Smooth muscle cell (in vitro differentiated cells): ENCODE measurements around the gene C1QTNF4. TPM values are rescaled to one million over a fixed set of nuclear protein-coding genes. Genes with fewer than 3 reads are reported as not detected.
"Not testable (repeated sequence)": the region's sequence is repeated elsewhere in the genome, so short reads cannot be mapped to it uniquely, and the experiment has no call there.

Experiments used
- DNase-seq: peaks from one replicate; lab custom pipeline; 2025; ENCODE audit not compliant: unreplicated experiment; lab: John Stamatoyannopoulos, UW
- H2AFZ ChIP-seq: fragments of 200-600 bp; sonication (generic); 2 replicates; pipeline ENCODE4 v1.6.0; 2016; ENCODE audit warnings: antibody characterized with exemption, low read depth, mild to moderate bottlenecking
- H3F3A ChIP-seq: fragments of 200-600 bp; sonication (generic); 2 replicates; pipeline ENCODE4 v1.6.0; 2017; ENCODE audit warnings: antibody characterized with exemption, low read depth
- H3K27ac ChIP-seq: fragments of 200-600 bp; sonication (generic); 2 replicates; pipeline ENCODE4 v1.5.1; 2016; ENCODE audit warnings: low read depth, mild to moderate bottlenecking
- H3K27me3 ChIP-seq: fragments of 200-600 bp; sonication (generic); 2 replicates; pipeline ENCODE4 v1.6.1; 2016; ENCODE audit warnings: low read depth, mild to moderate bottlenecking
- H3K36me3 ChIP-seq: fragments of 200-600 bp; sonication (generic); 2 replicates; pipeline ENCODE4 v1.5.1; 2016; ENCODE audit warnings: low read depth
- H3K4me1 ChIP-seq: fragments of 200-600 bp; sonication (generic); 2 replicates; pipeline ENCODE4 v1.5.1; 2016; ENCODE audit warnings: low read depth
- H3K4me2 ChIP-seq: fragments of 200-600 bp; sonication (generic); 2 replicates; pipeline ENCODE4 v1.6.0; 2016; ENCODE audit warnings: mild to moderate bottlenecking
- H3K4me3 ChIP-seq: fragments of 200-600 bp; sonication (generic); 2 replicates; pipeline ENCODE4 v1.5.1; 2016; ENCODE audit warnings: mild to moderate bottlenecking
- H3K79me2 ChIP-seq: fragments of 200-600 bp; sonication (generic); 2 replicates; pipeline ENCODE4 v1.6.0; 2016; ENCODE audit warnings: low read depth, mild to moderate bottlenecking
- H3K9ac ChIP-seq: fragments of 200-600 bp; sonication (generic); 2 replicates; pipeline ENCODE4 v1.6.0; 2016; ENCODE audit warnings: low read depth
- H3K9me3 ChIP-seq: fragments of 200-600 bp; sonication (generic); replicated peaks from 2 replicates; pipeline ENCODE4 v1.5.1; 2016; ENCODE audit warnings: low read depth
- H4K20me1 ChIP-seq: fragments of 200-600 bp; sonication (generic); 2 replicates; pipeline ENCODE4 v1.6.0; 2016; ENCODE audit warnings: low read depth
- CTCF ChIP-seq: fragments of 200-600 bp; sonication (generic); IDR thresholded peaks from 2 replicates; pipeline ENCODE4 v1.5.1; 2017; ENCODE audit warnings: borderline replicate concordance, mild to moderate bottlenecking, antibody characterized with exemption; ENCODE audit not compliant: insufficient read depth, poor library complexity, severe bottlenecking
- WGBS: methylation state at CpG from one replicate; pipeline ENCODE4 v1.1.7; 2016; ENCODE audit warnings: low lambda C conversion rate; 5-methylcytosine and 5-hydroxymethylcytosine counted together
- polyA plus RNA-seq: library from polyadenylated mRNA; unstranded; fragments of >200 nt; fragmentation: Nextera tagmentation; extraction: Ambion mirVana; gene quantifications from 2 replicates; pipeline ENCODE4 v1.2.1, GENCODE V29; 2016
- total RNA-seq: library from RNA; depleted of rRNA; stranded (reverse); fragments of >200 nt; gene quantifications from 2 replicates; pipeline ENCODE4 v1.2.3, GENCODE V29; 2014

C1QTNF4 gene
- total RNA-seq, result 0.09 and 1.3 TPM in 2 replicates
- polyA plus RNA-seq, result 0.48 and 1.0 TPM in 2 replicates

GRCh38 chr11:47593934-47594855 is at the start of gene C1QTNF4:
C1QTNF4 (minus strand) TSS chr11:47594411; CDS start chr11:47590810, 3,601 bp downstream.
- H2AFZ ChIP-seq, result no peak within 1 kb of the TSS
- WGBS, result 4% methylated on average over 35 of the region's 48 CpGs
- H3F3A ChIP-seq, result no peaks in the 10 kb centered on the region
- H3K9ac ChIP-seq, result no peak within 1 kb of the TSS
- no peaks in the 10 kb centered on the region for H4K20me1 ChIP-seq
- peaks cover 12% of the 10 kb centered on the region for H3K4me1 ChIP-seq
- peak within 1 kb of the TSS; percentile 89 for H3K4me2 ChIP-seq
- no peak for TF ChIP-seq CTCF
- H3K79me2 ChIP-seq, result no peaks in the 10 kb centered on the region
- peaks cover 45% of the 10 kb centered on the region for H3K27me3 ChIP-seq
- H3K27ac ChIP-seq, result no peak within 1 kb of the TSS
- DNase-seq, result no peak
- H3K9me3 ChIP-seq, result no peaks in the 10 kb centered on the region
- peak within 1 kb of the TSS; percentile 46 for H3K4me3 ChIP-seq
- H3K36me3 ChIP-seq, result no peaks in the 10 kb centered on the region

GRCh38 chr11:47642099-47642855 is 48.1 kb upstream of the C1QTNF4 start, which contains the start of gene MTCH2:
MTCH2 (minus strand) TSS chr11:47642559; CDS start chr11:47642465, 94 bp downstream.
- no peaks in the 10 kb centered on the region for H3K27me3 ChIP-seq
- H3K36me3 ChIP-seq, result no peaks in the 10 kb centered on the region
- peak within 1 kb of the TSS; percentile 90 for H3K9ac ChIP-seq
- 0% methylated on average over 48 of the region's 78 CpGs for WGBS
- H3F3A ChIP-seq, result peaks cover 2% of the 10 kb centered on the region
- H3K4me3 ChIP-seq, result peak within 1 kb of the TSS; percentile 92
- peak within 1 kb of the TSS; percentile 99 for H2AFZ ChIP-seq
- peaks cover 7% of the 10 kb centered on the region for H3K4me1 ChIP-seq
- TF ChIP-seq CTCF, result peak; percentile 26
- H3K4me2 ChIP-seq, result peak within 1 kb of the TSS; percentile 93
- DNase-seq, result peak; percentile 91
- no peaks in the 10 kb centered on the region for H3K9me3 ChIP-seq
- peaks cover 25% of the 10 kb centered on the region for H3K79me2 ChIP-seq
- peaks cover 11% of the 10 kb centered on the region for H4K20me1 ChIP-seq
- H3K27ac ChIP-seq, result peak within 1 kb of the TSS; percentile 88

GRCh38 chr11:47641600-47642098 is 47.4 kb upstream of the C1QTNF4 start:
- peaks cover 7% of the 10 kb centered on the region for H3K4me1 ChIP-seq
- peaks cover 2% of the 10 kb centered on the region for H3F3A ChIP-seq
- H3K27ac ChIP-seq, result peak overlapping the region; percentile 88
- H3K9ac ChIP-seq, result peak overlapping the region; percentile 90
- H4K20me1 ChIP-seq, result peaks cover 11% of the 10 kb centered on the region
- TF ChIP-seq CTCF, result no peak
- H3K9me3 ChIP-seq, result no peaks in the 10 kb centered on the region
- no peaks in the 10 kb centered on the region for H3K27me3 ChIP-seq
- peaks cover 25% of the 10 kb centered on the region for H3K79me2 ChIP-seq
- peak overlapping the region; percentile 99 for H2AFZ ChIP-seq
- no peaks in the 10 kb centered on the region for H3K36me3 ChIP-seq
- DNase-seq, result no peak
- peak overlapping the region; percentile 92 for H3K4me3 ChIP-seq
- peak overlapping the region; percentile 93 for H3K4me2 ChIP-seq
- WGBS, result 7% methylated on average over 14 of the region's 14 CpGs

GRCh38 chr11:47640506-47640905 is 46.3 kb upstream of the C1QTNF4 start:
- not testable (repeated sequence) for H3K9me3 ChIP-seq, H3K4me1 ChIP-seq, H3K27ac ChIP-seq, H3K36me3 ChIP-seq, H3K4me3 ChIP-seq, H3K27me3 ChIP-seq, DNase-seq, H3K9ac ChIP-seq, H2AFZ ChIP-seq, H3F3A ChIP-seq
- peaks cover 25% of the 10 kb centered on the region for H3K79me2 ChIP-seq
- peak overlapping the region; percentile 93 for H3K4me2 ChIP-seq
- 96% methylated on average over 6 of the region's 6 CpGs for WGBS
- peaks cover 11% of the 10 kb centered on the region for H4K20me1 ChIP-seq

GRCh38 chr11:47636331-47636730 is 42.1 kb upstream of the C1QTNF4 start:
- H3K4me1 ChIP-seq, H3K4me3 ChIP-seq, H3K9me3 ChIP-seq, H3F3A ChIP-seq, H3K4me2 ChIP-seq, H2AFZ ChIP-seq, H3K27me3 ChIP-seq, DNase-seq, H3K9ac ChIP-seq, H3K27ac ChIP-seq: not testable (repeated sequence)
- Histone ChIP-seq H3K79me2 (peaks cover 16% of the 10 kb centered on the region), H3K36me3 (peaks cover 11% of the 10 kb centered on the region), H4K20me1 (peaks cover 11% of the 10 kb centered on the region)
- 98% methylated on average over 11 of the region's 11 CpGs for WGBS
